HG03521 (cell line): ENCODE data around the gene AMOT.

Source experiments
- ATAC-seq: cut with Tn5 transposase; IDR thresholded peaks from one replicate; pipeline ENCODE4 v1.9.1; 2021; ENCODE audit warnings: mild to moderate bottlenecking, moderate library complexity; ENCODE audit not compliant: unreplicated experiment

The AMOT gene

DNA sequence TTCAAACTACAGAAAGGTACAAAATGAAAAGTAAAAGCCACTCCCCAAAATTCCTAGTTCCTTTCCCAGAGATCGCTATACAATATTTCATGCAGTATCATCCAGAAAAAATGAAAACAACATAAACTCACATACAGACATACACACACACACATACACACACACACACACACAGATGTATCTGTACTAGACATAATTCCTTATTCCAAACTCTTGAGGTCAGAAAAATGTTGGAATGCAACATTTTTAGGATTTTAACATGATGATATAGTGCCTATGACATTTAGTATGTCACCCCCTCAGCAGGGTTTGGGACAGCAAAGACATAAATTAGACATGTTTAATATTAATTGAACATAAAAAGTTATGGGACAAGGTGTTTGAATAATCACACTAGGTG is 87.5 kb downstream of the AMOT start:
- ATAC-seq, result no peak

GRCh38 chrX:112751076-112751475 is 89.6 kb downstream of the AMOT start:
- ATAC-seq, result no peak

DNA sequence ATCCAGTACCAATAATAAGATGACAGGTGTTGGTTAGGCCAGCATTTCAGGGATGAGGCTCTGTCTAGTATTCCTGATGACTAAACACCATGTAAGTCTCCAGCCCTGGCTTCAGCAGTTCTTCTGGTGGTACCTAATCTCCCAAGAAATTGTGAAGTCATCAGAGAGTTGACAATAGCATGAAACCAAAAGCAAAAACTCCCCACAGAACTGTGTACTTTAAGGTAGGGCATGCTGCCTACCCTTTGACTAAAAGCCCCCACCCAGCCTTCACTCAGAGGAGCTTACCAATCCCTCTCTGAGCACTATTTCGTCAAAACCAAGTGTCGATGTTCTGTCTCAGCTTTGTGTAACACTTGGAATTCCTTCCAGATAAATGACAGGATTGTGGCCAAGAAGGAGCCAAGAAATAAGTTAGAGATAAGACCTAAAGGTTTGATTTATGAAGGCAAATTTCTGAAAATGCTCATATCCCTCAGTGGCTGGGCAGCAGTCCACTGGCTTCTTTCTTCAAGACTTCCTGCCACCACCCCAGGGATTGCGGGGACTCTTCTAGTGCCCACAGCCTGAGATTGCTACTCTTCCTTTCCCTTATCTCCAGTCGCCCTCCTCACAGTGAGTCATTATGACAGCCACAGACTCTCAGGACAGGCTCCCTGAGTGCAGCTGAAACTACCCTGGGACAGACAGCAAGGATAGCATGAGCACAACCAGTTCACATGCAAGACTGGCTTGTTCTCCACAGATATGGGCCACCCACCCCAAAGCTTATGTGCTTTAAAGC is 93.6 kb downstream of the AMOT start:
- ATAC-seq, result no peak

DNA sequence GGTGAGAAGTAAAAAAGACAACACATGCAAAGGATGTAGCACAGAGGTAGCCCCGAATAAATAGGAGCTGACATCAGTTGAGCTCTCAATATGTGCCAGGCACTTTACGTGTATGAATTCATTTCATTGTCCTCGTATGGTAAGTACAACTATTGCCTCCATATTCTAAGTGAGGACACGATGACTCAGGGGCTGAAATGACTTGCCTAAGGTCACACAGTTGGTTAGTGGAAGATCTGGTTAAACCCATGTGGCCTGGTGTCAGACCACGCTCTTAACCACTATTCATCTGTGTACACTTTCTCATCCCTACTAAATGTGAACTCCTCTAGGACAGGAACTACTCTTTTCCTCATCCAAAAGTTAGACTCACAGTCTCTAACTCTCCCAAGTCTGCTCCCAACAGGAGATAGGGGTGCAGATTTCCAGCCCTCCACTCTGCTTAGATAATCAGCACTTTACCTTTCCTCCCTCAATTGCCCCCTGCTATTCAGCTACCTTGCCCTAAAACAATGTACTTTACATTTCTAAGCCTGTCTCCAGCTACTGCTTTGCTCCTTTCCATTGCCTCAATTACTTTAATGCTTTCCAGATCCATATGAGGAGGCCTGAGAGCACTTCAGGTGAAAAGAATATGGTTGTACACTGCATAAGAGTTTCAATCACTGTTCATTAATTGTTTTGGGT is 102.1 kb downstream of the AMOT start:
- peak; percentile 55 for ATAC-seq

DNA sequence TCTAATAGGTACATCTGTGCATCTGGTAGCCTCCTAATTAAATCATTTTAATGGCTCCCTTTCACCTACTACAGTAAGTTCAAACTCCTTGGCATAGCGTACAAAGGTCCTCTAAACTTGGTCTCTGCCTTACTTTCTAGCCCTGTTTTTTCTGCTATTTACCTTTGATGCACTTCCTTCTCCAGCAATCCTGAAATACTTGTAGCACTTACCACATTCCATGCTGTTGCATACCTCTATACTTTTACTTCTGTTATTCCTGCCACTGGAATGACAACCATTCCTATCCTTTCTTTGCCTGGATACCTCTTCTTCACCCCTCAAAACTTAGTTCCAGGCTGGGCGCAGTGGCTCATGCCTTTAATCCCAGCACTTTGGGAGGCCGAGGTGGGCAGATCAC is 104.3 kb downstream of the AMOT start:
- ATAC-seq, result no peak

- ATAC-seq, result no peak
Measured at GRCh38 chrX:112735147-112735546, 105.5 kb downstream of the AMOT start.

DNA sequence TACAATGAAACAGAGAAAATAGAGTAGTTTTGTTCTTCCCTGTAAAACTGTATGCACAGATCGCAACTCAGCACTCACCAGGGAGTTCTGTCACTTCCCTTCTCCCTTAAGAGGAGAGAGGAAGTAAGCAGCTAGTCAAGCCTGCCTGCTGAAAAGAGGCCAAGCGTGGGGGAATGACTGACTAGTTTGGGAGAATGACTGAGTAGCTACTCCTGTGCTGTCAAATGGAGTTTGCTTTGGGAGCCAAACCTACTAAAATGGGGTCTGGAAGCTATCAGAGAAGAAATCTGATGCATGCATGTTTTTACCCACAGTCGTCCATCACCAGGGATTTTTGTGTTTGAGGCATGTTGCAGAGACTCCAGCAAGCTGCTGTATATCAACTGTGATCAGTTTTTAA is 106.3 kb downstream of the AMOT start:
- no peak for ATAC-seq

DNA sequence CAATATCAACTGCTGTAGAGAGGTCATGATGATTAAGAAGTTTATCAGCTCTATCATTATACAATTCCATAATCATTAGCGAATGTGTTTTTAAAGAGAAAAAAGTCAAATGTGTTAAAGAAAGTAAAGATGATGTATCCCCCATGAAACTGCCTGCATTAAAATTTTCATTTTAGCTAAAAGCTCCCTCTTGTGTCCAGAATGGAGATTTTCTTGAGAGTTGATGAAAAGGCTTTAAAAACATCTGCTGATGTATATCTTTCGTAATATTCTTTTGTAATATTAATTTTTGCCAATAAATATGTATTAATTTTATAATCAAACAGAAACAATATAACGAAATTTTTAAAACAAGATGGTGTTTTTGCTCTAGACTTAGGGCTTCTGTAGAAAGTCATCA is 108.8 kb downstream of the AMOT start:
- ATAC-seq, result no peak
